ENCODE data around the gene ADGRB2. TPM values are rescaled to one million over a fixed set of nuclear protein-coding genes. Genes with fewer than 3 reads are reported as not detected.

ADGRB2 gene
- polyA plus RNA-seq, 1 experiment, result 9.2 TPM

DNA sequence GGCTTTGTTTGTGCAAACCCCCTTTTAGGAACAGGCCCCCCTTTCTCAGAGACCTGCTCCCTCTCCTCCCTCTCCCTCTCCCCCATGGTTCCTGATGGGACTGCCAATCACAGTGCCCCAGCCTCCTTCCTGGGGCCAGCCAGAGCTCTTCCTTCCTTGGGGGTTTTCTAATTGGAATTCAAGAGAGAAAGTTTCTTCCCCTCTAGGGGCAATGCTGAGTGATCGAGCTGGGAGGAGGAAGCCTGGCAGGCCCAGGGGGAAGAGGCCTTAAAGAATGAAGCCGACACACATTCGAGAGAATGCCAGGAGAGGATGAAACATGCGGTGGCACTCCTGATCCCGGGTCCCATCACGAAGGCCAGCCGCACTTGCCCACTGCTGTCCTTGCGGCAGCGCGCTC lies 39.0 kb downstream of the ADGRB2 start:
- no peak for DNase-seq (ENCODE audit: low read depth)
- TF ChIP-seq, protein P1, sequence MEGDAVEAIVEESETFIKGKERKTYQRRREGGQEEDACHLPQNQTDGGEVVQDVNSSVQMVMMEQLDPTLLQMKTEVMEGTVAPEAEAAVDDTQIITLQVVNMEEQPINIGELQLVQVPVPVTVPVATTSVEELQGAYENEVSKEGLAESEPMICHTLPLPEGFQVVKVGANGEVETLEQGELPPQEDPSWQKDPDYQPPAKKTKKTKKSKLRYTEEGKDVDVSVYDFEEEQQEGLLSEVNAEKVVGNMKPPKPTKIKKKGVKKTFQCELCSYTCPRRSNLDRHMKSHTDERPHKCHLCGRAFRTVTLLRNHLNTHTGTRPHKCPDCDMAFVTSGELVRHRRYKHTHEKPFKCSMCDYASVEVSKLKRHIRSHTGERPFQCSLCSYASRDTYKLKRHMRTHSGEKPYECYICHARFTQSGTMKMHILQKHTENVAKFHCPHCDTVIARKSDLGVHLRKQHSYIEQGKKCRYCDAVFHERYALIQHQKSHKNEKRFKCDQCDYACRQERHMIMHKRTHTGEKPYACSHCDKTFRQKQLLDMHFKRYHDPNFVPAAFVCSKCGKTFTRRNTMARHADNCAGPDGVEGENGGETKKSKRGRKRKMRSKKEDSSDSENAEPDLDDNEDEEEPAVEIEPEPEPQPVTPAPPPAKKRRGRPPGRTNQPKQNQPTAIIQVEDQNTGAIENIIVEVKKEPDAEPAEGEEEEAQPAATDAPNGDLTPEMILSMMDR (IDR thresholded peaks at IDR 0.05; ENCODE audit: insufficient read depth, low read depth, low read length), result no peak
- H3K36me3 ChIP-seq (ENCODE audit: control insufficient read depth, insufficient read depth, low read length), result peaks cover 2% of the 10 kb centered on the region
- ChIA-PET POLR2A (no interaction called here), CTCF (interaction anchor here (1.1 to 3.4 kb wide), 5 partner anchors 9 to 64 kb away, joined by 3 to 29 read pairs (median 4); no protein-coding TSS in a partner anchor)
- H3K4me3 ChIP-seq (ENCODE audit: low read depth, low read length), result no peak overlapping the region
- H3K27me3 ChIP-seq (ENCODE audit: control insufficient read depth, insufficient read depth, low read length), result peaks cover 3% of the 10 kb centered on the region; the same call in 1 of the 2 replicates

DNA sequence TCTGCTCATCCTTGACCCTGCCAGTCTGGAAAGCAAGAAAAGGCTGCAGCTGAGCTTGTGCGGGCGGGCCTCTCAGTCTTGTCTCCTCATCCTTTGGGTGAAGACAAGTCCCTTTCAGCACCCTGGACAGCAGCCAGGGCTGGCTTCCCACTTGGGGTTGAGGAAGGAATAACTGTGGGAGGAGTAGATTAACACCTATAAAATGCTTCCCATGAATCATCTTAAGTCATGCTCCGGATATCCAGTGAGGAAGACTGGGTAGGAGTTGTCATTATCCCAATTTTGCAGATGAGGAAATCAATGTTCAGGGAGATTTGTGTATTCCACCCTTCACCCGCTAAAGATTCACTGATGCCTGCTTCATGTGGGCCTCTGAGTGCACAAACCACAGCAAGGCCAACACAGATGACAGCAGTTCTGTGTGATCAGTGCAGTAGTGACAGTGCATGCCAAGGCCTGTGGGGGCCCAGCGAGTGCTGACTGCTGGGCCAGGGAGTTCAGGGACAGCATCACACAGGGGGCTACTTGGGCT lies 40.2 kb downstream of the ADGRB2 start:
- ChIA-PET CTCF (interaction anchor here (3.4 kb wide), 1 partner anchor 8 kb away, joined by 29 read pairs; no protein-coding TSS in a partner anchor), POLR2A (no interaction called here)
- peaks cover 6% of the 10 kb centered on the region for H3K27me3 ChIP-seq (ENCODE audit: control insufficient read depth, insufficient read depth, low read length)
- no peak overlapping the region for H3K4me3 ChIP-seq (ENCODE audit: low read depth, low read length)
- DNase-seq (ENCODE audit: low read depth), result no peak
- H3K36me3 ChIP-seq (ENCODE audit: control insufficient read depth, insufficient read depth, low read length), result peaks cover 2% of the 10 kb centered on the region
- TF ChIP-seq, protein P1 (IDR thresholded peaks at IDR 0.05; ENCODE audit: insufficient read depth, low read depth, low read length), result no peak

DNA sequence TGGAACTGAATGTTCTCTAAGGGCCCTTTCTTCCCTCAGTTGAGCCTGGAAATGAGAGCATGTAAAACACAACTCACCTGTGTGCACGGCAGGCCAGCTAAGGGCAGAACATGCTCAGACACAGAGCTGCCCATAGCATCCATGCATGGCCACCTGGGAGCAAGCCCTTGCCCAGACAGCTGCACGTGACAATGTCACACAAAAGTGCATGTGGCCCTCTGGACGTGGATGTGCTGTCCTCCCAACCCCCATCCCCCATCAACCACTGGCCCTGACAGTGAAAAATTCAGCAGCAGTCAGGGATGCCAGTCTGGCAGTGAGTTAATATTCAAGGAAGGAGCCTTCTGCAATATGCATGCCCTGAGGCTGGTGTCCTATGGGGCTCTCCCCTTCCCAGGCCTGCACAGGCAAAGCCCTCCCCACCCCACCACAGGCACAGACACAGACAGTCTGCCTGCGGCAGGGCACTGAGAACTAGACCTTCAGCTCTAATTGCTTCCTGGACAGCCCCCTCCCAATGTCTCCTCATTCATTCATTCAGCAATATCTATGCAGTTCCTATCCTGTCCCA lies 45.7 kb downstream of the ADGRB2 start:
- Histone ChIP-seq H3K36me3 (ENCODE audit: control insufficient read depth, insufficient read depth, low read length) (no peaks in the 10 kb centered on the region), H3K4me3 (ENCODE audit: low read depth, low read length) (no peak overlapping the region), H3K27me3 (ENCODE audit: control insufficient read depth, insufficient read depth, low read length) (peaks cover 6% of the 10 kb centered on the region)
- no peak for DNase-seq (ENCODE audit: low read depth)
- ChIA-PET CTCF (interaction anchor here (1.0 to 4.8 kb wide), 6 partner anchors 10 to 80 kb away, joined by 3 to 45 read pairs (median 4); no protein-coding TSS in a partner anchor), POLR2A (no interaction called here)
- TF ChIP-seq, protein P1 (IDR thresholded peaks at IDR 0.05; ENCODE audit: insufficient read depth, low read depth, low read length), result no peak

- Histone ChIP-seq H3K27me3 (ENCODE audit: control insufficient read depth, insufficient read depth, low read length) (peaks cover 6% of the 10 kb centered on the region), H3K36me3 (ENCODE audit: control insufficient read depth, insufficient read depth, low read length) (no peaks in the 10 kb centered on the region), H3K4me3 (ENCODE audit: low read depth, low read length) (no peak overlapping the region)
- CTCF ChIA-PET, result interaction anchor here (1.0 to 4.8 kb wide), 14 partner anchors 8 to 71 kb away, joined by 4 to 57 read pairs (median 8); no protein-coding TSS in a partner anchor
- POLR2A ChIA-PET, result no interaction called here
- DNase-seq (ENCODE audit: low read depth), result no peak
- TF ChIP-seq, protein P1 (IDR thresholded peaks at IDR 0.05; ENCODE audit: insufficient read depth, low read depth, low read length), result no peak
These were observed 46.8 kb downstream of the ADGRB2 start for GRCh38 chr1:31717341-31717740.

GRCh38 chr1:31715873-31716220 lies 48.3 kb downstream of the ADGRB2 start:
- POLR2A ChIA-PET, result no interaction called here
- TF ChIP-seq, protein P1 (IDR thresholded peaks at IDR 0.05; ENCODE audit: insufficient read depth, low read depth, low read length), result no peak
- DNase-seq (ENCODE audit: low read depth), result no peak
- Histone ChIP-seq H3K36me3 (ENCODE audit: control insufficient read depth, insufficient read depth, low read length) (no peaks in the 10 kb centered on the region), H3K4me3 (ENCODE audit: low read depth, low read length) (no peak overlapping the region; the same call in 1 of the 2 replicates), H3K27me3 (ENCODE audit: control insufficient read depth, insufficient read depth, low read length) (peaks cover 2% of the 10 kb centered on the region)
- CTCF ChIA-PET, result interaction anchor here (0.7 to 5.8 kb wide), 43 partner anchors 8 to 248 kb away, joined by 3 to 86 read pairs (median 6); partner anchors contain the start of gene COL16A1

Measured in BJ (cell line).